IMR-90 (cell line): Measurements from ENCODE around the gene SATB2. TPM values are rescaled to one million over a fixed set of nuclear protein-coding genes. Genes with fewer than 3 reads are reported as not detected.

Experiments
- ATAC-seq: fragments of 200-7000 bp; cut with Tn5 transposase; 2 replicates; pipeline ENCODE4 v1.9.1; 2020; ENCODE audit warnings: low read depth, mild to moderate bottlenecking, moderate library complexity
- BruUV-seq: library from RNA; stranded (reverse); fragments of 400-500 nt; replicated peaks from 2 replicates; lab custom pipeline; 2021; lab: Mats Ljungman, UMichigan
- CTCF ChIA-PET: fragments of 300-600 bp; formaldehyde crosslinking; extraction: SDS; loops from one replicate; lab custom pipeline; 2021; ENCODE audit warnings: antibody characterized with exemption; lab: Yijun Ruan, JAX
- POLR2A ChIA-PET: fragments of 300-600 bp; sonication (Branson Sonifier 250); formaldehyde crosslinking; loops from one replicate; lab custom pipeline; 2022; ENCODE audit warnings: antibody characterized with exemption; ENCODE audit not compliant: unreplicated experiment; lab: Charles Lee
- DNase-seq: peaks from one replicate; pipeline ENCODE4 v3.0.0; 2013
- H2AFZ ChIP-seq: replicated peaks from 2 replicates; pipeline ENCODE3; 2013; ENCODE audit warnings: low read length, mild to moderate bottlenecking; ENCODE audit not compliant: poor library complexity
- H2AK5ac ChIP-seq: 2 replicates; pipeline ENCODE4 v1.6.1; 2013; ENCODE audit warnings: low read depth, low read length, inconsistent platforms
- H2AK9ac ChIP-seq: replicated peaks from 2 replicates; pipeline ENCODE3; 2013; ENCODE audit warnings: mild to moderate bottlenecking, low read depth, low read length, moderate library complexity; ENCODE audit not compliant: poor library complexity
- H2BK120ac ChIP-seq: 2 replicates; pipeline ENCODE4 v1.6.1; 2013; ENCODE audit warnings: low read depth, low read length, inconsistent platforms
- H2BK15ac ChIP-seq: 3 replicates; pipeline ENCODE4 v1.6.1; 2013; ENCODE audit warnings: low read depth, low read length, inconsistent platforms
- H2BK20ac ChIP-seq: 2 replicates; pipeline ENCODE4 v1.6.1; 2013; ENCODE audit warnings: low read depth, mild to moderate bottlenecking, inconsistent platforms, low read length, moderate library complexity
- H2BK5ac ChIP-seq: 2 replicates; pipeline ENCODE4 v1.6.1; 2013; ENCODE audit warnings: mild to moderate bottlenecking, low read depth, low read length, inconsistent platforms; ENCODE audit not compliant: poor library complexity, severe bottlenecking
- H3K14ac ChIP-seq: replicated peaks from 2 replicates; pipeline ENCODE4 v1.6.1; 2013; ENCODE audit warnings: low read depth, low read length, inconsistent platforms
- H3K18ac ChIP-seq: 2 replicates; pipeline ENCODE4 v1.6.1; 2013; ENCODE audit warnings: low read depth, low read length, control low read depth
- H3K23ac ChIP-seq: 2 replicates; pipeline ENCODE4 v1.6.1; 2013; ENCODE audit warnings: low read depth, low read length, inconsistent platforms
- H3K27ac ChIP-seq: 2 replicates; pipeline ENCODE4 v1.5.1; 2013; ENCODE audit warnings: mild to moderate bottlenecking, control low read depth, low read length; ENCODE audit not compliant: insufficient read depth
- H3K27me3 ChIP-seq: 2 replicates; pipeline ENCODE4 v1.6.1; 2013; ENCODE audit warnings: low read length; ENCODE audit not compliant: control insufficient read depth, insufficient read depth
- H3K36me3 ChIP-seq: 2 replicates; pipeline ENCODE4 v1.6.1; 2013; ENCODE audit warnings: low read length, mixed read lengths; ENCODE audit not compliant: control insufficient read depth, insufficient read depth
- H3K4ac ChIP-seq: 2 replicates; pipeline ENCODE4 v1.6.1; 2013; ENCODE audit warnings: low read depth, low read length, inconsistent platforms
- H3K4me1 ChIP-seq: 2 replicates; pipeline ENCODE4 v1.6.1; 2013; ENCODE audit warnings: low read length, mixed read lengths; ENCODE audit not compliant: control insufficient read depth, insufficient read depth
- H3K4me2 ChIP-seq: 2 replicates; pipeline ENCODE4 v1.6.1; 2013; ENCODE audit warnings: low read depth, mild to moderate bottlenecking, control low read depth, low read length, moderate library complexity
- H3K4me3 ChIP-seq: 2 replicates; pipeline ENCODE4 v1.5.1; 2013; ENCODE audit warnings: low read depth, mild to moderate bottlenecking, control low read depth, low read length, moderate library complexity; ENCODE audit not compliant: insufficient read depth
- H3K56ac ChIP-seq: 2 replicates; pipeline ENCODE4 v1.6.1; 2013; ENCODE audit warnings: low read length, inconsistent platforms; ENCODE audit not compliant: insufficient read depth; ENCODE audit errors: extremely low read depth
- H3K79me1 ChIP-seq, 2 experiments: 2 replicates each; pipeline ENCODE4 v1.6.1; 2013; ENCODE audit warnings: low read length in 2 of 2, inconsistent platforms in 1 of 2, low read depth in 1 of 2
- H3K9ac ChIP-seq: 2 replicates; pipeline ENCODE4 v1.6.1; 2013; ENCODE audit warnings: low read depth, low read length, control low read depth
- H3K9me1 ChIP-seq: 2 replicates; pipeline ENCODE4 v1.6.1; 2013; ENCODE audit warnings: low read length, inconsistent platforms; ENCODE audit not compliant: insufficient read depth
- H3K9me3 ChIP-seq: 2 replicates; pipeline ENCODE4 v1.6.1; 2013; ENCODE audit warnings: low read length; ENCODE audit not compliant: control insufficient read depth, insufficient read depth
- H4K20me1 ChIP-seq: 2 replicates; pipeline ENCODE4 v1.6.1; 2013; ENCODE audit warnings: low read length, inconsistent platforms; ENCODE audit not compliant: insufficient read depth
- H4K5ac ChIP-seq: 2 replicates; pipeline ENCODE4 v1.6.1; 2013; ENCODE audit warnings: mild to moderate bottlenecking, low read depth, low read length, control low read depth
- H4K8ac ChIP-seq, 2 experiments: 2 replicates each; pipeline ENCODE4 v1.6.1; 2013; ENCODE audit warnings: low read depth in 2 of 2, low read length in 2 of 2, control low read depth in 1 of 2, inconsistent platforms in 1 of 2
- H4K91ac ChIP-seq: 2 replicates; pipeline ENCODE4 v1.6.1; 2013; ENCODE audit warnings: low read depth, low read length, inconsistent platforms; ENCODE audit not compliant: insufficient read depth
- BHLHE40 ChIP-seq: fragments of 150-350 bp; IDR thresholded peaks from 2 replicates; pipeline ENCODE4 v1.6.1; 2016; ENCODE audit warnings: mild to moderate bottlenecking, low read depth, low read length
- CHD1 ChIP-seq: IDR thresholded peaks from 2 replicates; pipeline ENCODE4 v1.6.1; 2012; ENCODE audit warnings: low read depth, low read length, improper control_type of control experiment
- CTCF ChIP-seq: conservative IDR thresholded peaks from 2 replicates; pipeline ENCODE4 v1.5.1; 2012; ENCODE audit warnings: mild to moderate bottlenecking, low read depth, low read length, improper control_type of control experiment
- FOS ChIP-seq: fragments of 150-350 bp; IDR thresholded peaks from 2 replicates; pipeline ENCODE4 v1.6.1; 2016; ENCODE audit warnings: low read depth, low read length
- MAFK ChIP-seq: IDR thresholded peaks from 2 replicates; pipeline ENCODE4 v1.6.1; 2012; ENCODE audit warnings: low read depth, low read length, improper control_type of control experiment
- MAZ ChIP-seq: IDR thresholded peaks from 2 replicates; pipeline ENCODE4 v1.6.1; 2012; ENCODE audit warnings: low read depth, mild to moderate bottlenecking, low read length, improper control_type of control experiment, moderate library complexity, borderline replicate concordance
- MXI1 ChIP-seq: IDR thresholded peaks from 2 replicates; pipeline ENCODE4 v1.6.1; 2012; ENCODE audit warnings: low read depth, mild to moderate bottlenecking, low read length, moderate library complexity, borderline replicate concordance
- NFE2L2 ChIP-seq: fragments of 150-350 bp; IDR thresholded peaks from 2 replicates; pipeline ENCODE4 v1.6.1; 2016; ENCODE audit warnings: low read depth, mild to moderate bottlenecking, low read length
- RAD21 ChIP-seq: IDR thresholded peaks from 2 replicates; pipeline ENCODE4 v1.6.1; 2012; ENCODE audit warnings: low read length, improper control_type of control experiment
- RCOR1 ChIP-seq: IDR thresholded peaks from 2 replicates; pipeline ENCODE4 v1.6.1; 2012; ENCODE audit warnings: mild to moderate bottlenecking, low read length, improper control_type of control experiment; ENCODE audit not compliant: insufficient replicate concordance
- RFX5 ChIP-seq: IDR thresholded peaks from 2 replicates; pipeline ENCODE4 v1.8.0; 2012; ENCODE audit warnings: low read depth, mild to moderate bottlenecking, low read length, moderate library complexity
- SMC3 ChIP-seq: fragments of 150-350 bp; IDR thresholded peaks from 2 replicates; pipeline ENCODE4 v1.6.1; 2016; ENCODE audit warnings: low read depth, mild to moderate bottlenecking, antibody characterized with exemption, low read length, moderate library complexity
- USF2 ChIP-seq: fragments of 150-350 bp; IDR thresholded peaks from 2 replicates; pipeline ENCODE4 v1.6.1; 2017; ENCODE audit warnings: mild to moderate bottlenecking, antibody characterized with exemption, low read length, low read depth
- WGBS, 2 experiments: methylation state at CpG; one replicate each; pipeline versions ENCODE4 v1.1.5 to v1.1.7; 2013; ENCODE audit warnings: missing lambda C conversion rate in 2 of 2; ENCODE audit not compliant: insufficient read length in 1 of 2; ENCODE audit errors: extremely low coverage in 2 of 2; 5-methylcytosine and 5-hydroxymethylcytosine counted together
- dilution Hi-C: fragments of 300-500 bp; cut with HindIII; formaldehyde crosslinking; loops from one replicate; pipeline ENCODE4 v1.14.3; 2018; ENCODE audit warnings: low sequenced_read_pairs; ENCODE audit not compliant: unreplicated experiment
- in situ Hi-C: fragments of 300-500 bp; cut with MboI; formaldehyde crosslinking; loops from 3 replicates; pipeline ENCODE4 v1.14.3; 2019; ENCODE audit warnings: low sequenced_read_pairs, inconsistent platforms, mixed read lengths
- intact Hi-C: fragments of 100-400 bp; cut with micrococcal nuclease; formaldehyde crosslinking; loops from 2 replicates; pipeline ENCODE4 v1.10.0; 2022
- polyA plus RNA-seq, 3 experiments: library from polyadenylated mRNA; depleted of rRNA; stranded (reverse); fragments of >200 nt; gene quantifications; 2 replicates each; pipeline ENCODE4 v1.2.3, GENCODE V29; 2012; ENCODE audit warnings: low replicate concordance in 1 of 3
- total RNA-seq: library from RNA; depleted of rRNA; stranded (reverse); fragments of >200 nt; gene quantifications from 2 replicates; pipeline ENCODE4 v1.2.3, GENCODE V29; 2012

Gene SATB2
- total and polyA plus RNA-seq, 2 of the 4 experiments (the other 2 are of a cell fraction): 6.2 to 8.4 TPM

GRCh38 chr2:199370150-199370780, 87.5 kb downstream of the SATB2 start:
- Histone ChIP-seq H2AK5ac (no peak overlapping the region), H3K14ac (peak overlapping the region; percentile 52), H2BK15ac (no peak overlapping the region), H3K36me3 (peaks cover 2% of the 10 kb centered on the region; the same call in 1 of the 2 replicates), H2AFZ (no peak overlapping the region), H3K9me3 (no peaks in the 10 kb centered on the region), H4K8ac (no peak overlapping the region; a peak in 1 of 4 replicates), H4K5ac (no peak overlapping the region), H2BK20ac (no peak overlapping the region), H3K79me1 (peaks cover 0 to 4% of the 10 kb centered on the region in 2 experiments; a peak in 1 of 4 replicates), H2BK120ac (no peak overlapping the region), H3K9ac (no peak overlapping the region), H3K4me1 (peaks cover 3% of the 10 kb centered on the region; the same call in 1 of the 2 replicates), H3K18ac (no peak overlapping the region), H4K91ac (no peak overlapping the region), H3K27ac (no peak overlapping the region), H3K4me3 (no peak overlapping the region), H3K27me3 (no peaks in the 10 kb centered on the region), H3K9me1 (peaks cover 2% of the 10 kb centered on the region; the same call in 1 of the 2 replicates), H4K20me1 (no peaks in the 10 kb centered on the region), H2AK9ac (no peak overlapping the region), H3K56ac (no peak overlapping the region), H3K23ac (peak overlapping the region; percentile 53; the same call in 1 of the 2 replicates), H2BK5ac (no peak overlapping the region), H3K4ac (no peak overlapping the region; the same call in 1 of the 2 replicates), H3K4me2 (no peak overlapping the region)
- no peak for TF ChIP-seq RAD21
- no peak for TF ChIP-seq BHLHE40
- TF ChIP-seq MAFK: no peak
- no peak for TF ChIP-seq USF2
- TF ChIP-seq FOS: no peak
- TF ChIP-seq RFX5: no peak
- TF ChIP-seq MXI1: no peak
- no peak for TF ChIP-seq SMC3
- TF ChIP-seq RCOR1: no peak
- TF ChIP-seq CHD1: no peak
- no peak for TF ChIP-seq MAZ
- no peak for TF ChIP-seq CTCF
- no peak for TF ChIP-seq NFE2L2
- CTCF ChIA-PET: interaction anchor here (0.5 kb wide), 1 partner anchor 8 kb away, joined by 4 read pairs; no protein-coding TSS in a partner anchor
- DNase-seq (peak; percentile 15), ATAC-seq (no peak; the same call in 1 of the 2 replicates)
- intact Hi-C loops (no loop called here), in situ Hi-C loops (no loop called here), dilution Hi-C loops (no loop called here)
- POLR2A ChIA-PET: no interaction called here
- WGBS, 2 experiments: 73% methylated on average over 3 of the region's 6 CpGs; no CpG with 5 or more reads in 1 of the 2 experiments
- BruUV-seq: no TSS peak
